Measurements from ENCODE around the gene DGKH.

Gene DGKH

GRCh38 chr13:42274386-42275097 lies 226.1 kb downstream of the DGKH start:
- no peaks in the 10 kb centered on the region for H3K27me3 ChIP-seq (ENCODE audit: control insufficient read depth, insufficient read depth, low read length)
- no peaks in the 10 kb centered on the region for H3K36me3 ChIP-seq (ENCODE audit: control insufficient read depth, insufficient read depth, low read length)
- no peak overlapping the region for H3K4me3 ChIP-seq (ENCODE audit: low read length)
- no peak overlapping the region for H3K27ac ChIP-seq (ENCODE audit: low read depth, low read length)
- peaks cover 3% of the 10 kb centered on the region for H3K4me1 ChIP-seq (ENCODE audit: control insufficient read depth, insufficient read depth, low read length)
- no peak overlapping the region for H3K9ac ChIP-seq (ENCODE audit: low read length)

GRCh38 chr13:42275098-42275471 lies 226.6 kb downstream of the DGKH start:
- Histone ChIP-seq H3K9ac (ENCODE audit: low read length) (no peak overlapping the region), H3K4me1 (ENCODE audit: control insufficient read depth, insufficient read depth, low read length) (peaks cover 3% of the 10 kb centered on the region), H3K4me3 (ENCODE audit: low read length) (no peak overlapping the region), H3K27me3 (ENCODE audit: control insufficient read depth, insufficient read depth, low read length) (no peaks in the 10 kb centered on the region), H3K27ac (ENCODE audit: low read depth, low read length) (no peak overlapping the region), H3K36me3 (ENCODE audit: control insufficient read depth, insufficient read depth, low read length) (no peaks in the 10 kb centered on the region)

- no peak overlapping the region for H3K4me3 ChIP-seq (ENCODE audit: low read length)
- no peak overlapping the region for H3K9ac ChIP-seq (ENCODE audit: low read length)
- H3K27ac ChIP-seq (ENCODE audit: low read depth, low read length): no peak overlapping the region
- peaks cover 5% of the 10 kb centered on the region for H3K4me1 ChIP-seq (ENCODE audit: control insufficient read depth, insufficient read depth, low read length)
- no peaks in the 10 kb centered on the region for H3K27me3 ChIP-seq (ENCODE audit: control insufficient read depth, insufficient read depth, low read length)
- no peaks in the 10 kb centered on the region for H3K36me3 ChIP-seq (ENCODE audit: control insufficient read depth, insufficient read depth, low read length)
These were observed 227.1 kb downstream of the DGKH start for GRCh38 chr13:42275506-42275905.

GRCh38 chr13:42276683-42277082 lies 228.2 kb downstream of the DGKH start:
- no peak overlapping the region for H3K27ac ChIP-seq (ENCODE audit: low read depth, low read length)
- H3K4me1 ChIP-seq (ENCODE audit: control insufficient read depth, insufficient read depth, low read length): peaks cover 9% of the 10 kb centered on the region
- H3K9ac ChIP-seq (ENCODE audit: low read length): no peak overlapping the region
- no peaks in the 10 kb centered on the region for H3K27me3 ChIP-seq (ENCODE audit: control insufficient read depth, insufficient read depth, low read length)
- H3K36me3 ChIP-seq (ENCODE audit: control insufficient read depth, insufficient read depth, low read length): no peaks in the 10 kb centered on the region
- H3K4me3 ChIP-seq (ENCODE audit: low read length): no peak overlapping the region

- Histone ChIP-seq H3K27ac (ENCODE audit: low read depth, low read length) (no peak overlapping the region), H3K4me1 (ENCODE audit: control insufficient read depth, insufficient read depth, low read length) (peaks cover 9% of the 10 kb centered on the region), H3K27me3 (ENCODE audit: control insufficient read depth, insufficient read depth, low read length) (no peaks in the 10 kb centered on the region), H3K4me3 (ENCODE audit: low read length) (no peak overlapping the region), H3K36me3 (ENCODE audit: control insufficient read depth, insufficient read depth, low read length) (no peaks in the 10 kb centered on the region), H3K9ac (ENCODE audit: low read length) (no peak overlapping the region)
These were observed 229.3 kb downstream of the DGKH start for GRCh38 chr13:42277618-42278276.

- no peak overlapping the region for H3K4me3 ChIP-seq (ENCODE audit: low read length)
- no peaks in the 10 kb centered on the region for H3K27me3 ChIP-seq (ENCODE audit: control insufficient read depth, insufficient read depth, low read length)
- peak overlapping the region; percentile 66 for H3K27ac ChIP-seq (ENCODE audit: low read depth, low read length)
- no peaks in the 10 kb centered on the region for H3K36me3 ChIP-seq (ENCODE audit: control insufficient read depth, insufficient read depth, low read length)
- H3K4me1 ChIP-seq (ENCODE audit: control insufficient read depth, insufficient read depth, low read length): peaks cover 13% of the 10 kb centered on the region
- no peak overlapping the region for H3K9ac ChIP-seq (ENCODE audit: low read length)
These were observed 230.6 kb downstream of the DGKH start for GRCh38 chr13:42279080-42279479.

GRCh38 chr13:42279986-42280385 lies 231.5 kb downstream of the DGKH start:
- H3K9ac ChIP-seq (ENCODE audit: low read length): no peak overlapping the region
- H3K4me3 ChIP-seq (ENCODE audit: low read length): no peak overlapping the region
- peak overlapping the region; percentile 66 for H3K27ac ChIP-seq (ENCODE audit: low read depth, low read length)
- H3K4me1 ChIP-seq (ENCODE audit: control insufficient read depth, insufficient read depth, low read length): peaks cover 13% of the 10 kb centered on the region
- no peaks in the 10 kb centered on the region for H3K27me3 ChIP-seq (ENCODE audit: control insufficient read depth, insufficient read depth, low read length)
- no peaks in the 10 kb centered on the region for H3K36me3 ChIP-seq (ENCODE audit: control insufficient read depth, insufficient read depth, low read length)

GRCh38 chr13:42280537-42280936 lies 232.1 kb downstream of the DGKH start:
- peaks cover 13% of the 10 kb centered on the region for H3K4me1 ChIP-seq (ENCODE audit: control insufficient read depth, insufficient read depth, low read length)
- no peaks in the 10 kb centered on the region for H3K36me3 ChIP-seq (ENCODE audit: control insufficient read depth, insufficient read depth, low read length)
- peak overlapping the region; percentile 46 for H3K27ac ChIP-seq (ENCODE audit: low read depth, low read length)
- H3K27me3 ChIP-seq (ENCODE audit: control insufficient read depth, insufficient read depth, low read length): no peaks in the 10 kb centered on the region
- no peak overlapping the region for H3K9ac ChIP-seq (ENCODE audit: low read length)
- no peak overlapping the region for H3K4me3 ChIP-seq (ENCODE audit: low read length)

GRCh38 chr13:42283574-42283973 lies 235.1 kb downstream of the DGKH start:
- Histone ChIP-seq H3K4me3 (ENCODE audit: low read length) (no peak overlapping the region), H3K36me3 (ENCODE audit: control insufficient read depth, insufficient read depth, low read length) (no peaks in the 10 kb centered on the region), H3K4me1 (ENCODE audit: control insufficient read depth, insufficient read depth, low read length) (peaks cover 13% of the 10 kb centered on the region), H3K27me3 (ENCODE audit: control insufficient read depth, insufficient read depth, low read length) (no peaks in the 10 kb centered on the region), H3K27ac (ENCODE audit: low read depth, low read length) (no peak overlapping the region), H3K9ac (ENCODE audit: low read length) (no peak overlapping the region)

- Histone ChIP-seq H3K36me3 (ENCODE audit: control insufficient read depth, insufficient read depth, low read length) (no peaks in the 10 kb centered on the region), H3K4me3 (ENCODE audit: low read length) (no peak overlapping the region), H3K9ac (ENCODE audit: low read length) (no peak overlapping the region), H3K4me1 (ENCODE audit: control insufficient read depth, insufficient read depth, low read length) (peaks cover 13% of the 10 kb centered on the region), H3K27me3 (ENCODE audit: control insufficient read depth, insufficient read depth, low read length) (no peaks in the 10 kb centered on the region), H3K27ac (ENCODE audit: low read depth, low read length) (no peak overlapping the region)
These were observed 235.6 kb downstream of the DGKH start for GRCh38 chr13:42284068-42284467.
